Gastroesophageal sphincter (tissue), 4 donors: ENCODE results near the gene THRSP. TPM values are rescaled to one million over a fixed set of nuclear protein-coding genes. Genes with fewer than 3 reads are reported as not detected.

ENCODE experiments used
- ATAC-seq: fragments of 150-250 bp; one replicate; pipeline ENCODE4 v1.9.1; 2016; ENCODE audit warnings: mild to moderate bottlenecking, moderate library complexity
- H3K27ac ChIP-seq, 4 donors: fragments of 200-600 bp; sonication (generic) in 3 of 4; 1 replicate in 3 of 4; 2 replicates in 1 of 4; pipeline ENCODE4 v1.5.1; 2016 to 2019
- H3K27me3 ChIP-seq: fragments of 200-600 bp; sonication (generic); one replicate; pipeline ENCODE4 v1.5.1; 2019
- H3K36me3 ChIP-seq, 2 donors: fragments of 200-600 bp; sonication (generic); one replicate each; pipeline ENCODE4 v1.5.1; 2019; ENCODE audit warnings: control low read depth in 1 of 2
- H3K4me1 ChIP-seq, 3 donors: fragments of 200-600 bp; sonication (generic); 1 replicate in 2 of 3; 2 replicates in 1 of 3; pipeline ENCODE4 v1.5.1; 2016 to 2019; ENCODE audit warnings: control low read depth in 2 of 3
- H3K4me3 ChIP-seq, 2 donors: fragments of 200-600 bp; sonication (generic); one replicate each; pipeline ENCODE4 v1.5.1; 2019; ENCODE audit warnings: mild to moderate bottlenecking in 1 of 2, moderate library complexity in 1 of 2
- H3K9me3 ChIP-seq, 3 donors: fragments of 200-600 bp; sonication (generic); one replicate each; pipeline ENCODE4 v1.5.1; 2017 to 2019; ENCODE audit warnings: control low read depth in 2 of 3
- CTCF ChIP-seq, 4 experiments: fragments of 200-600 bp in 2 of 4; fragments of 450-650 bp in 2 of 4; sonication (generic) in 1 of 4; IDR thresholded peaks; one replicate each; pipeline ENCODE4 v1.5.1; 2017 to 2019; ENCODE audit warnings: antibody characterized with exemption in 4 of 4, mild to moderate bottlenecking in 2 of 4, moderate library complexity in 2 of 4
- EP300 ChIP-seq: sonication (generic); formaldehyde crosslinking; IDR thresholded peaks from one replicate; pipeline ENCODE4 v1.6.1; 2017; ENCODE audit warnings: antibody characterized with exemption, mild to moderate bottlenecking
- POLR2A ChIP-seq, 2 donors: fragments of 450-650 bp; IDR thresholded peaks; one replicate each; pipeline ENCODE4 v1.6.1; 2017; ENCODE audit warnings: antibody characterized with exemption in 2 of 2, mild to moderate bottlenecking in 2 of 2, moderate library complexity in 1 of 2
- POLR2AphosphoS5 ChIP-seq: sonication (generic); formaldehyde crosslinking; IDR thresholded peaks from one replicate; pipeline ENCODE4 v1.6.1; 2017; ENCODE audit warnings: antibody characterized with exemption
- WGBS, 2 donors: methylation state at CpG; one replicate each; pipeline ENCODE4 v1.1.5; 2018; ENCODE audit warnings: low coverage in 1 of 2; 5-methylcytosine and 5-hydroxymethylcytosine counted together
- total RNA-seq, 4 donors: library from RNA; depleted of rRNA; stranded (reverse); fragments of >200 nt; gene quantifications; one replicate each; pipeline ENCODE4 v1.1.0, GENCODE V29; 2016

Gene THRSP
- total RNA-seq, 4 donors from 2014 or later = 2.0 TPM; not detected in 3

DNA sequence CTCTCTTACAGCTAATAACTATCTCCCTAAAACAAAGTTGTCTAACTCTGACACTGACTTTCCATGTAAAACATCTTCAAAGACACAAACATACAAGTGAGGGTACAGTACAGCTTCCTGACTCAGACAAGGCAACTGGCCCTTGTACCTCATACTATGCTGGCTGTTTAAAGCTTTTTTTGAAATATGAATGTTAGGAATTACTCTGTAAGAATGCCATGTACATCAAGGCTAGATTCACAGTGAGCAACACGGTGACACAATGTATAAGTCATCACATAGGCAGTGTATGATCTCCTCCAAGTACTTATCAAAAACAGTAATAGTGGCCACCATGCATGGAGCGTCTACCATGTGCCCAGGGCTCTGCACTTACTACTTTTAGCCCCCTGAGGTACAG is 47.2 kb downstream of the THRSP start:
- WGBS, 2 donors = 83 to 100% methylated on average over 1 of the region's 2 CpGs
- H3K9me3 ChIP-seq = no peaks in the 10 kb centered on the region
- peaks cover 0 to 81% of the 10 kb centered on the region in 2 donors for H3K36me3 ChIP-seq
- no peak for ATAC-seq
- H3K27ac ChIP-seq = no peak overlapping the region
- no peaks in the 10 kb centered on the region for H3K4me1 ChIP-seq
- no peak overlapping the region for H3K4me3 ChIP-seq
- H3K27me3 ChIP-seq = no peaks in the 10 kb centered on the region
- TF ChIP-seq POLR2AphosphoS5 (no peak), CTCF (IDR thresholded peaks at IDR 0.05) (no peak), POLR2A (IDR thresholded peaks at IDR 0.05) (no peak), EP300 (no peak)

DNA sequence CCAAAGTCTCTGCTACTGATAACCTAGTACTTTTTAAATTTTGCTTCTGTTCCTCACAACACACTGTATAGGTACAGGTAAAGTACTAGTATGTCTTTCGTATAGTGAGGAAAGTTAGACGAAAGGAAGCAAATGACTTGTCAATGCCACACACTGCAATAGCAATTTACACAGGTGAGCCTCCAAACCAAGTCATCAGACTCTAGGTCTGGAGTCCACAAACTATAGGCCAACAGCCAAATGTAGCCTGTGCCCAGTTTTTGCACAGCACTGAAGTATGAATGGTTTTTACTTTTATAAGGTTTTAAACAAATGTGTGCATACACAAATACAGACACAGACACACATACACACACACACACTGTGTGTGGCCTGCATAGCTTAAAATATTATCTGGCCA is 47.6 kb downstream of the THRSP start:
- TF ChIP-seq POLR2A (IDR thresholded peaks at IDR 0.05) (no peak), CTCF (IDR thresholded peaks at IDR 0.05) (no peak), EP300 (no peak), POLR2AphosphoS5 (no peak)
- Histone ChIP-seq H3K27ac (no peak overlapping the region), H3K27me3 (no peaks in the 10 kb centered on the region), H3K4me1 (no peaks in the 10 kb centered on the region), H3K36me3 (peaks cover 0 to 77% of the 10 kb centered on the region in 2 donors), H3K4me3 (no peak overlapping the region), H3K9me3 (no peaks in the 10 kb centered on the region)
- ATAC-seq = no peak
- 81 to 100% methylated on average over 2 of the region's 2 CpGs for WGBS, 2 donors

- peaks cover 0 to 81% of the 10 kb centered on the region in 2 donors for H3K36me3 ChIP-seq
- no peak overlapping the region for H3K27ac ChIP-seq
- no peak for ATAC-seq
- no peaks in the 10 kb centered on the region for H3K27me3 ChIP-seq
- no peak for TF ChIP-seq CTCF (IDR thresholded peaks at IDR 0.05)
- no peak for TF ChIP-seq POLR2A (IDR thresholded peaks at IDR 0.05)
- TF ChIP-seq EP300 = no peak
- no peak for TF ChIP-seq POLR2AphosphoS5
- H3K4me3 ChIP-seq = no peak overlapping the region
- no peaks in the 10 kb centered on the region for H3K4me1 ChIP-seq
- WGBS, 2 donors = 78 to 83% methylated on average over 3 to 6 of the region's 6 CpGs
- no peaks in the 10 kb centered on the region for H3K9me3 ChIP-seq
Measured at GRCh38 chr11:78112582-78113275, 49.1 kb downstream of the THRSP start.

Other genes starting within 250 kb of the THRSP start
- gene RSF1, start 243.1 kb upstream of the THRSP start, total RNA-seq = 10 to 100 TPM; 63.9 to 99.1 (median 80.8) TPM
- 100 to 1,000 TPM in 1 of 4 donors, 10 to 100 TPM in 3; 55.2 to 117 (median 74.0) TPM for gene AAMDC, start 242.7 kb upstream of the THRSP start, total RNA-seq
- 10 to 100 TPM; 16.5 to 32.1 (median 18.8) TPM for gene INTS4, start 69.2 kb upstream of the THRSP start, total RNA-seq
- gene KCTD14, start 40.6 kb upstream of the THRSP start, total RNA-seq = 1 to 10 TPM in 3 of 4 donors, under 1 TPM in 1; 0.58 to 2.3 (median 1.4) TPM
- 100 to 1,000 TPM in 1 of 4 donors, 10 to 100 TPM in 3; 67.8 to 102 (median 79.6) TPM for gene NDUFC2, start 16.0 kb downstream of the THRSP start, total RNA-seq
- gene ALG8, start 75.8 kb downstream of the THRSP start, total RNA-seq = 10 to 100 TPM; 14.8 to 21.6 (median 15.8) TPM
- gene KCTD21, start 124.8 kb downstream of the THRSP start, total RNA-seq = 10 to 100 TPM in 2 of 4 donors, 1 to 10 TPM in 2; 5.7 to 18.6 (median 9.9) TPM
- 10 to 100 TPM in 2 of 4 donors, 1 to 10 TPM in 2; 7.1 to 14.5 (median 10.6) TPM for gene USP35, start 125.1 kb downstream of the THRSP start, total RNA-seq